ENCODE measurements around the gene KCNAB2.

DNA sequence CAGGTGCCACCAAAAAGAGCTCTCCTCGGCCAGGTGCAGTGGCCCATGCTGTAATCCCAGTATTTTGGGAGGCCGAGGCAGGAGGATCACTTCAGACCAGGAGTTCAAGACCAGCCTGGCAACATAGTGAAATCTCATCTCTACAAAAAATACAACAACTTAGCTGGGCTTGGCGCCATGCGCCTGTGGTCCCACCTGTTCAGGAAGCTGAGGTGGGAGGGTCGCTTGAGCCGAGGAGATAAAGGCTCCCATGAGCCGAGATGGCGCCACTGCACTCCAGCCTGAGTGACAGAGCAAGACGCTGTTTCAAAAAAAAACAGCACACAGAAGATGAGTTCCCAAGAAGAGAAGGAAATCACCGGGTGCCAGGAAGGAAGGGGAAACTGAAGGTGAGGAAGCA lies 67.4 kb downstream of the KCNAB2 start:
- TF ChIP-seq CTCF (IDR thresholded peaks at IDR 0.05; ENCODE audit: poor library complexity) (no peak), EZH2phosphoT487 (IDR thresholded peaks at IDR 0.05; ENCODE audit: low read depth, severe bottlenecking, unreplicated experiment) (no peak), EZH2 (IDR thresholded peaks at IDR 0.05; ENCODE audit: borderline replicate concordance) (no peak)

Data from hepatocyte (in vitro differentiated cells).